ENCODE measurements around the gene LRRC56.

- TF ChIP-seq CTCF (IDR thresholded peaks at IDR 0.05; ENCODE audit: insufficient read depth, low read length) (no peak), POLR2AphosphoS5 (IDR thresholded peaks at IDR 0.05; ENCODE audit: low read depth) (no peak), REST (IDR thresholded peaks at IDR 0.05; ENCODE audit: insufficient replicate concordance, low read depth) (no peak), SPI1 (IDR thresholded peaks at IDR 0.05; ENCODE audit: borderline replicate concordance, low read depth) (no peak), GABPA (IDR thresholded peaks at IDR 0.05; ENCODE audit: low read depth) (no peak)
Measured at GRCh38 chr11:514606-515005, 22.7 kb upstream of the LRRC56 start.

Measured in HL-60 (cell line).